ENCODE results near the gene RNPEPL1.
A peak's percentile ranks its signal among the peaks of the same experiment; 100 is the strongest.
"Not testable (repeated sequence)": the region's sequence is repeated elsewhere in the genome, so short reads cannot be mapped to it uniquely, and the experiment has no call there.

Gene RNPEPL1

GRCh38 chr2:240538031-240538780 is 30.1 kb upstream of the RNPEPL1 start:
- DNase-seq, result no peak

GRCh38 chr2:240539101-240539500 is 29.2 kb upstream of the RNPEPL1 start:
- not testable (repeated sequence) for DNase-seq

- no peak for DNase-seq
These were observed 28.4 kb upstream of the RNPEPL1 start for GRCh38 chr2:240539906-240540305.

- DNase-seq, result no peak
These were observed 17.0 kb upstream of the RNPEPL1 start for GRCh38 chr2:240551288-240551687.

- DNase-seq, result no peak
These were observed 16.5 kb upstream of the RNPEPL1 start for GRCh38 chr2:240551811-240552210.

- no peak for DNase-seq
These were observed 14.3 kb upstream of the RNPEPL1 start for GRCh38 chr2:240553956-240554480.

- DNase-seq, result no peak
These were observed 13.4 kb upstream of the RNPEPL1 start for GRCh38 chr2:240554767-240555493.

- DNase-seq, result peak; percentile 53
These were observed 12.6 kb upstream of the RNPEPL1 start for GRCh38 chr2:240555541-240556250.

GRCh38 chr2:240556553-240557100 is 11.7 kb upstream of the RNPEPL1 start:
- peak; percentile 81 for DNase-seq

- DNase-seq, result peak; percentile 58
These were observed 11.1 kb upstream of the RNPEPL1 start for GRCh38 chr2:240557101-240557751.

GRCh38 chr2:240557808-240558207 is 10.5 kb upstream of the RNPEPL1 start, which contains the start of gene ANKMY1:
Gene ANKMY1, minus strand, starts transcription at chr2:240557988. Its CDS starts 653 bp downstream, at chr2:240557335.
- DNase-seq, result peak; percentile 86

- DNase-seq, result no peak
These were observed 10.0 kb upstream of the RNPEPL1 start for GRCh38 chr2:240558236-240558761.

- peak; percentile 64 for DNase-seq
These were observed 9.0 kb upstream of the RNPEPL1 start for GRCh38 chr2:240559286-240559685.

GRCh38 chr2:240560084-240560479 is 8.2 kb upstream of the RNPEPL1 start, which contains the start of gene DUSP28:
Gene DUSP28, plus strand, starts transcription at chr2:240560357. Its CDS starts 328 bp downstream, at chr2:240560685.
- DNase-seq, result peak; percentile 96

- DNase-seq, result peak; percentile 100
These were observed 7.6 kb upstream of the RNPEPL1 start for GRCh38 chr2:240560480-240561324.

- peak; percentile 60 for DNase-seq
These were observed 6.8 kb upstream of the RNPEPL1 start for GRCh38 chr2:240561325-240561971.

GRCh38 chr2:240563231-240563630 is 5.1 kb upstream of the RNPEPL1 start:
- peak; percentile 54 for DNase-seq

- DNase-seq, result peak; percentile 56
These were observed 4.2 kb upstream of the RNPEPL1 start for GRCh38 chr2:240563951-240564560.

- peak; percentile 69 for DNase-seq
These were observed 3.5 kb upstream of the RNPEPL1 start for GRCh38 chr2:240564561-240565332.

Data from activated CD8-positive, alpha-beta memory T cell treated with anti-CD3 and anti-CD28 coated beads for 24 hours (primary cell).